Activated T-cell treated with anti-CD3 and anti-CD28 coated beads for 24 hours (primary cell): ENCODE measurements around the gene NRAS.

ENCODE experiments used
- DNase-seq: peaks from one replicate; pipeline ENCODE4 v3.0.0-alpha.2; 2020; ENCODE audit warnings: low read depth

NRAS gene

DNA sequence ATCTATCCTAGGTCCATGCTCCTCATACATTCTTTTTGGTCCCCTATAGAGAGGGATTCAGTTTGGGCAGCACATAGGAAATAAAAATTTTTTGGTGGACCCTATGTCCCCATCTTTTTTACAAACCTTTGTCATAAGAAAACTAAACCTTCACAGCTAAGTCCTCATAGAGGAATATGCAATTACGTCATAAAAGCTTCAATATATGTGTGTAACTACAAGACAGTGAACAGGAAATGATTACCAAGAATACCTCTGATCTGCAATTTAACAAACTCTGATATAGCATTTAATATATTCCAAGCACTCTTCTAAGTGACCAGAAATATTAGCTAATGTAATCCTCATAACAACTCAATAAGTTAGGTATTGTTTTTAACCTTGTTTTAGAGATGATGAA lies 40.5 kb downstream of the NRAS start:
- no peak for DNase-seq

DNA sequence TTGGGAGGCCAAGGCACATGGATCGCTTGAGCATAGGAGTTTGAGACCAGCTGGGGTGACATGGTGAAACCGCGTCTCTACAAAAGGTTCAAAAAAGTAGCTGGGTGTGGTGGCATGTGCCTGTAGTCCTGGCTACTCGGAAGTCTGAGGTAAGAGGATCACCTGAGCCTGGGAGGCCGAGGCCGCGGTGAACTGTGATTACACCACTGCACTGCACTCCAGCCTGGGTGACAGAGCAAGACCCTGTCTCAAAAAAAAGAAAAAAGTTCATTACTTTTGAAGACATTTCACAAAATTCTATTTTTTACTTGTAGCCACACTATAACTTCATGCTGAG lies 44.7 kb downstream of the NRAS start:
- no peak for DNase-seq

DNA sequence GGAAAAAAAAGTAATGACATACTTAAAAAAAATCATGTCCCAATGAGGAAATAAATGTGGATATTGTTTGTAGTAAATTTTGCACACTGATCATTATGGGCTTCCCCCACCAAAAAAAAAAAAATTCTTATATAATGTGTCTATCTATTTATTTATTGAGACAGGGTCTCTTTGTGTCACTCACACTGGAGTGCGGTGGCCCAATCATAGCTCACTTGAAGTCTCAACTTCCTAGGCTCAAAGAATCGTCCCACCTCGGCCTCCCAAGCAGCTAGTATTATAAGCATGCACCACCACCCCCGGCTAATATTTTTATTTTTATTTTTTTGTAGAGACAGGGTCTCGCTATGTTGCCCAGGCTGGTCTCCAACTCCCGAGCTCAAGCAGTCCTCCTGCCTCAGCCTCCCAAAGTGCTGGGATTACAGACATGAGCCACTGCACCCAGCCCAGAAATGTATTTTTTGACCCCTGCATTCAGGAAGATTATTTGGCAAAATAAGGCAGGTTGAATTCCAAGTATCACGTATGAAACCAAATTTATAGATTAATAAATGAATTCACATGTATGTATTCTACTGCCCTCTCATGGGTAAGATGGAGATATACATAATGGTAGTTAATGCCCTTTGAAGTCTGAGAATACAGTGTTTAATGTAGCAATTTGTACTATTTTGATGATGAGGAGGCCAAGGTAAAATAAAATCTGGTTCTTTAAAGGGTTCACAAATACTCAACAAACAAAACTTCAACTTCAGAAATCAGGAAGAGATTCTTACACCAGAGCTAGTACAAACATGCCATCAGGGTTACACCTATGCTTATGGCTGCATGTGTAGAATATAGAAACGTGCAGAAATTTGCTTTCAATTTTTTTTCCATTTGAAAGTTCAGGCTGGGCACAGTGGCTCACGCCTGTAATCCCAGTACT lies 45.3 kb downstream of the NRAS start:
- no peak for DNase-seq

DNA sequence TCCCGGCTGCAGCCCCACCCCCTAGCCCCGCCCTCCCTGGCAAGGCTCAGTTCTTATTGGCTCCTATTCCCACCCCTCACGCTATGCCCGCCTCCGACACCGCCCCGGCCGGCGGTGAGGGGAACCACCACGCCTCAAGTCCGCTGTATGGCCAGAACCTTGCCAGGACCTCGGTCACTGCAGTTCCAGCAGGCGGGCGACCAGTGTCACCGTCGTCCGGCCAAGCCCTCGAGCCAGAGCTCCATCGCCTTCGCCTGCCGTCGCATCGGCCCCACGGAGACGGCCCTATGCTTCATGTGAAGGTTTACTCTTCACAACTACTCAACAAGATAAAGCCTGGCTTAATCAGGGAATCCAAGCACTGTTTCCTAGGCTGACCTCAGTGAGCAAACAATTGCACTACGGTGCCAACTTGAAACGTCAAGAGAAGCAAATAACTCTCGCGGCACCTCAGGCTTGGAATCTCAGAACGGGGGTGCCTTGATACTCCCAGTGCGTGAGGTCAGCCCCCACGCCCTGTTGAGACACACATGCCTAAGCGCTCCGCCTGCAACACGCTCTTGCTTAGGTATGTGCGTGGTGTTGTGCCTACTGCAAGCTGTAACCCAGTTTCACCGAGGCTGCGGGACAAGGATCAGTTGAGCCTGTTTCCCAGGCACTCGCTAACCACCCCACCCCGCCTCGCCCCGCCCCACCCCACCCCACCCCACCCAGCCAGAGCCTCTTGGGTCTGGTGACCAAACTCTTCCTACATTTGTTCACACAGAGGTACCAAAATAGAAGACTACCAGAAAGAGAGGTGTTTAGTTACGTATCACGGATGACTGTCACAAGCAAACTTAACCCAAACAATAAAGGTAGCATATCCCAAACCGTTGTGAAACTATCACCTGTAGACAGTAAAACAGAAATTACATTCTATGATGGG lies 46.2 kb downstream of the NRAS start:
- DNase-seq: peak; percentile 82

DNA sequence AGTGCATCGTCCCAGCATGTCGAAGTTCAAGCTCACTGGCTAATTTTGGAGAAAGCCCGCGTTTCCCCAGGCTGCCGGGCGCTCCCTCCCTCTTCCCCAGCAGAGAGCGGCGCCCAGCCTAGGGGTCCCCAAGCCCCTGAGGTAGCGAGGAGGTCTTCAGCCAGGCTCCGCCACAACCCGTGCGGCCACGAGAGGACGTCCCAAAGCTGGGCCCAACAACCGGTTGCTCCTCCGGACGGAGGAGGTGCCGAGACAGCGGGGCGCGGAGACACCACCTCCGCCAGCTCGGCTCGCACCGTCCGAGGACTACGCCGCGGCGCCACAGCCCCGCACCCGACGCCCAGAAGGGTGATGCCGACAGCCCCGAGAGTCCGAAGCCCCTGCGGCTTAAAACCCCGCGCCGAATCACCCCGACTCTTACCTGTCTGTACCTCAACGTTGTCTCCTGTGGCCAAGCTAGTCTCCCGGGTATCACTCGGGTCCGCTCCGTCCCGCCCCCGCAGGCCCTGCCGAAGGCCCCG lies 46.9 kb downstream of the NRAS start, which contains the start of gene DENND2C:
TSS of gene DENND2C (minus strand) at position 488 of the 521 bp plus-strand sequence. CDS start 44,065 bp downstream, outside the sequence.
- DNase-seq: no peak

DNA sequence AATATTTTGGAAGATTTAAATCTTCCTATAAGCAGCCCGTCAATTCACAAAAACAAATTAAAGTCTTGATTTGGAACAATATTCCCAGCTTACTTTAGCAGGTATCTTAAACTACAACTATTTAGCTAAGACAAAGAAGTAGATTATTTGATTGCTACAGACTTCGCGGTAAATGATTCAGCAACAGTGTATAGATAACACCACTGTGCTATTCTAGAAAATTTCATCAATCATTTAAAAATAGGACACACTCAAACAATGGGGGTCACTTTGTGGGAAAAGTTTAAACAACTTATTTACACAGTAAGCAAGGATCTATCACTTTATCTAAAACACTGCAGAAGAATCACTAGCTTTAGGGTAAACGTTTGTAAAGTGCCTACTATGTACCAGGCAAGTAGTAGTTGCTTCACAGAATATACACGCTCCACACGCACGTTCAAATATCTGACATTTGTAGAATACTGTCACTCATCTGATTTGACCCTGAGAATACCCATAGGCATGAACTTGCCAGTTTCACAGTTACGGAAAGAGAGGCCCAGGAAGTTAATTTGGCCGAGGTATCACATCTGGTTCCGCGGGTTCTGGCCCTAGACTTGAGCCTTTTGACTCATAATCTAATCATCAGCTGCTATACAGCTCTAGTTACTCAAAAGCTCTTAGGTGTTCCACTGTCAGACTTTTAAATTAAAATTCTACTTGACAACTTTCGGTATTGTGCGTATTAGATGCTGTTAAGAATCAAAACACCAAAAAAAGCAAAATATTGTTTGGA lies 47.6 kb downstream of the NRAS start:
- DNase-seq: no peak

DNA sequence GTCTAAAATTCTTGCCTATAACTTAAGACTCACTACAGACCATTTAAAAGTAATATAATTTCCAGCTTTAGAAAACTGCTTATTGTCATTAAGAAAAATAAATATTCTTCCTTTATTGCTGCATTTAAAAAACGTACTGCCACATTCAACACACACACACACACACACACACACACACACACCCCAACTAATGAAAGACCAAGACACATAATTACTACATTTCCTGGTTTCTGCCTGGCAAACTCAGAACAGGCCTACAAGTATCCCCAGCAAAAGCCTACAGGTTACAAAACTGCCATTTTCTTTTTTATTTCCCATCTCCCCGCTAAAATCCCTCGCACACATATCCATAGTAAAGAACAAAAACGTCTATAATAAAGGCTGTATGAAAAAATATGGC lies 48.2 kb downstream of the NRAS start:
- no peak for DNase-seq

DNA sequence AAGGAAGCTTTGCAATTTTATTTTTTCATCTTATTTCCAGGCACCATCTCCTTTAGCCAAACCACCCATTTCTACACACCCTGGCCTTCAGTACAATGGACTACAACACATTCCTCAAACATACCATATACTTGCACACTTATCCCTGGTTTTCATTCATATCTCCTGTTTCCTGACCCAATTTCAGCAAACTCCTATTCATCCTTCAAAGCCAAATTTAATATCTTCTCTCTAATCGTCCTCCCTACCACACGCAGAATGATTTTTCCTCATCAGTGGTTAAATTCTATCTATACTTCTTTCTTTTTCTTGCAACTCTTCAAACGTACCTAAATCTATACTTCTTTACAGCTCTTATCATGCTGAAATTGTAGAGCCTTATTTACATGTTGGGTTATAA lies 49.6 kb downstream of the NRAS start:
- DNase-seq: no peak

DNA sequence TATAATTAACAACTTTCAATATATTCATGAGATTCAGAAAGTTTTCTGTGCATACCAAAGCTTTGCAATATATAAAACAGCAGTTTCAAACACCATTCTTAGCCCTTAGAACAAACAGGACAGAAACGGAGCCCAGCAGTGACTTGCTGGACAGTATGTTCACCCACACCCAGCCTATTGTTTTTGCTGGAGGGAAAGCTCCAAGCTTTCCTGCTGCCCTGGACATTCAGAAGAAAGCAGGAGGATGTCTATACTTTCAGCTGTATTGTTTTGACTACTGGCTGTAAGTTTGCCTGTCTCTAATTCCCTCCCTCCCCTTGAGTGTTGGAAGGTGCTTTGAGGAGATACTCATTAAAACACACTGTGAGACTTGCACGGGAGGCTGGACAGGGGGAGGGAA lies 56.3 kb downstream of the NRAS start:
- DNase-seq: no peak
